GM19193 (cell line): ENCODE measurements around the gene SH3RF3.

Source experiments
- POLR2A ChIP-seq: IDR thresholded peaks from 4 replicates; pipeline ENCODE4 v1.6.1; 2011; ENCODE audit not compliant: insufficient read depth, insufficient read length; ENCODE audit errors: extremely low read depth

Gene SH3RF3

DNA sequence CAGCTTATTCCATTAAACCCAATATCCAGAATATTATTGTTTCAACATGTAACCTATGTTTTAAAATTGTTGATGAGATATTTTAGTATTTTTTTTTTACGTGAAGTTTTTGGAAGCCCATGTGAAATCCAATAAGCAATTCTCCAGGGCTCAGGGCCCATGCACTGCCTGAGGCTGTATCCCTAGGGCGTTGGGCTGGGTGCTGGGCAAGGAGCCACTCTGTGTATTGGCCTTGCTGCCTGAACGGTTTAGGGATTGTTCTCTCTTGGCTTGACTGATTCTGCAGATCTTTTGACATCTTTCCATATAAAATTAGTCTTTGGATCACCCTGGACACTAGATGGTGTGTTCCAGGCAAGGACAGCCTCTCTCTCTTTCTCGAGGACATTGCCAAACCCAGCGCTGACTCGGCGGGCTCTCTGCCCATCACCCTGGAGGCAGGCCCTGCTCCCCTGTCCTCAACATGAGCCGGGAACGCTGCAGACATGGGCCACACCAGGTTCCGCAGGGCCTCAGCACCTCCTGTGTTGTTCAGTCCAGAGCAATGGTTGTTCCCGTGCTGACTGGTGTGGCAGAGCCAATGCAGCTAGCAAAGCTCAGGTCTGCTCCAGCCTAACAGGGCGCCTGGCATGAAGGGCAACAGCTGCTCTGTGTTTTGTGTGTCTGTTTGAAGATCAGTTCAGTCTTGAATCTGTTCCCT is 321.7 kb downstream of the SH3RF3 start:
- TF ChIP-seq POLR2A = no peak

DNA sequence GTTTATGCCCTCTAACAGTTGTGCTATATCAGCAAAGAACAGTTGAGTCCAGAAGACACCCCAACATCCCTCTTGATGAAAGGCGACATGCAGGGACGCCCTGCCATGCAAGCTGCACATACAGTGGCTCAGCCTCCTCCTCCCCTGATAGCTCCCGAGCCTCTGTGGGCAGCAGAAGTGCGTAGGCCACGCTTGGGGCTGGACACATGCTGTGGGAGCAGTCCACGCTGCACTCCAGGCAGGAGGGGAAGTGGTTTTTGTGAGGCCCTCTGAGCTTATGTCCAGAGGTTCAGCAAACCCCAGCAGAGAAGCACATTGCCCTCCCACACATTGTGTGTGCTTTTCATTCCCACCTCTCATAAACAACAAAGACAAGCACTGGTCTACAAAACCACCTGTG is 322.7 kb downstream of the SH3RF3 start:
- TF ChIP-seq POLR2A = no peak

DNA sequence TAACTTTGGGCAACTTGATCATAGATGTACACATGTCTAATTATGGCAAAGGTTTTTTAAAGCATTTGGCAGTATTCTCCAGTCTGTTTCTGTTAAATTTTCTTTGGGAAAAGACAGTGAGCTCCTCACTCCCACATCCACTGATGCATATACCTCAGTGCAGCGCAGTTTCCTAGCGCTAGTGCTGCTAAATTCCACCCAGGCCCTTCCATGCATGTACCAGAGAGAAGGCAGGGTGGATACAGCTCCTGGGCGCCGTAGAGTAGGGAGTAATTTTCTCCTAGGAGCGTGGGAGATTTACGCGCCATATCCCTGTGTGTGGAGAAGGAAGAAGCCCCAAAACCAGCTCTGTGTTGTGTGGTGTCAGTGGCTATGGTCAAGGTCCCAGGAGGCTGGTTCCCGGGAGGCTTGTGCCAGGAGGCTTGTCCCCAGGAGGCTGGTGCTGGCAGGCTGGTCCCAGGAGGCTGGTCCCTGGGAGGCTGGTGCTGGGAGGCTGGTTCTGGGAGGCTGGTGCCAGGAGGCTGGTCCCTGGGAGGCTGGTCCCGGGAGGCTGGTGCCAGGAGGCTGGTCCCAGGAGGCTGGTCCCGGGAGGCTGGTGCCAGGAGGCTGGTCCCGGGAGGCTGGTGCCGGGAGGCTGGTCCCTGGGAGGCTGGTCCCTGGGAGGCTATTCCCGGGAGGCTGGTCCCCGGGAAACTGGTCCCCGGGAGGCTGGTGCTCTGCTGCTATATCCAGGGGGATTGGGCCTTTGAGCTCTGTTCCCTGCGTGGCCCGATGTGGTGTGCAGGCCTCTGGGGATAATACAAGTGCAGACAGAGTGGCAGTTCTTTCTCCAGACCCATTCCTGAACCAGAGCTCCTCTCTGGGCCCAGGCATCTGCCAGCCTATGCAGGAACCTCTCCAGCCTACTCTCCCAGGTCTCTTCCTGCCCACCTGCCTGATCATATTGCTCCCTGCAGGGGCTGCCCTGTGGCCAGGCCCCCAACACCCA is 323.6 kb downstream of the SH3RF3 start:
- TF ChIP-seq POLR2A = no peak

DNA sequence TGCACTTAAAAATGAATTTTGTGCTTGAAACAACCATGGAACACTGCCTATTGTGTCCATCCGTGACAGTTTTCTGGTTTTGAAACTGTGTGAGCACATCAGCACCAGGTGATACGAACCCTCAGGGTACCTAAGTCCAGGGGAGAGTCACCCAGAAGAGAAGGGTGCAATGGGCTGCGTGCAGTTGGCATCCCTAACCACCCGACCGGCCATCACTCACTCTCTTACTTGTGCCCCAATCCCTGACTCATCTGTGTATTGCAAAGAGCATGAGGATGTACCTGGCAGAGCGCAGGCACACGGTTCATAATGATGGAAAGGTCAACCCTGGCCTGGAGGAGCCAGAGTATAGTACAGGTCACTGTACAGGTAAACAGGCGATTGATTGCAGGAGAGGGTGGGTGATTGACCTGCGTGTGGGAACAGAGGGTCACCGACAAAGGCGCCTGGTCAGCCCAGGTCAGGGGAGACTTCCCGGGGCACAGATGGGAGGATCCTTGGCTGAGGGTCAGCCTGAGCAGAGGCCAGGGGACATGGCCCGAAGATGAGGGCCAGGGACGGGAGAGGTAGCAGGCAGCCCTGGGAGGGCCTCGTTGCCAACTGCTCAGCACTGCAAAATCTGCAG is 324.5 kb downstream of the SH3RF3 start:
- TF ChIP-seq POLR2A = no peak

DNA sequence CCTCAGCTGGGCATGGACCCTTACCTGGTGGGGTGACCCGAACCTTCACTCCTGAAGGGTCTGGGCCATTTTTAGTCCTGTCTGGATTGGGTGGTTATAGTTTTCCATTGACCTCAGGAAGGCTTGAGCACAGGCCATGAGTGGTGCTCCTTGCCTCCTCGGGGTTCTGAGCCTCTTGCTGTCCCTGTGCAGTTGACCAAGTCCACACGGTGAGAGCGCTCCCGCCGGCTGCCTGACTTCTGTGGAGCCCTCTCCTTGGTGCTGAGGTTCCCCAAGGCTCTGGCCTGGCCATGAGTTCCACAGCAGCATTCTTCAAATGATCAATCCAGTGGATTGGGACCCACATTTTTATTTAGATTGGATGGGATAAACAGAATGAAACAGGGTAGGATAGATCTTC is 325.3 kb downstream of the SH3RF3 start:
- TF ChIP-seq POLR2A = no peak

DNA sequence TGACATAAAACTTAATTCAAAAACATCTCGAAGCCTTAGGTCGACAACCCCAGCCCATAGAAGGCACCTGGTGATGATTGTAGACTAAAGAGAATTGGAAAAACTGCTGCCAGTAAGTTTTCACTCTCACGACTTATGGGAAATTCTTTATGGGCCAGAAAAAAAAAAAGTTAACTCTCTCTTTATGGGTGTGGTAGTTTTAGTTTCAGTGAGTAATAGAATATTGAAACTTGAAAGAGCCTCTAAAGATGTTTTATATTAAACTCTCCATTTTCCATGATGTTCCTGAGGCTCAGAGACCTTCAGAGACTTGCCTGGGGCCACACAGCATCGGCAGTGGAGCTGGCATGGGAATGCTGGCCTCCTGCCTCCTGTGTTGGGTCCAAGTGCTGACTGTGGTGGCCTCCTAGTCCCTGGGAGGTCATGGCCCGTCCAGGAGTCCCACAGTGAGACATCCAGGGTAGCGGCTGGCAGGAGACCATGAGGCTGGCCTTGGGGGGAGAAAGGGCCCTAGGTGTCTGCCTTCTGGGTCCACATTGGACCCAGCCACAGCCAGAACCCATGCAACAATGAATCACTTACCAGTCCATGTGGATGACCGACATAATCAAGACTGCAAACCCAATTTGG is 325.9 kb downstream of the SH3RF3 start:
- TF ChIP-seq POLR2A = no peak

DNA sequence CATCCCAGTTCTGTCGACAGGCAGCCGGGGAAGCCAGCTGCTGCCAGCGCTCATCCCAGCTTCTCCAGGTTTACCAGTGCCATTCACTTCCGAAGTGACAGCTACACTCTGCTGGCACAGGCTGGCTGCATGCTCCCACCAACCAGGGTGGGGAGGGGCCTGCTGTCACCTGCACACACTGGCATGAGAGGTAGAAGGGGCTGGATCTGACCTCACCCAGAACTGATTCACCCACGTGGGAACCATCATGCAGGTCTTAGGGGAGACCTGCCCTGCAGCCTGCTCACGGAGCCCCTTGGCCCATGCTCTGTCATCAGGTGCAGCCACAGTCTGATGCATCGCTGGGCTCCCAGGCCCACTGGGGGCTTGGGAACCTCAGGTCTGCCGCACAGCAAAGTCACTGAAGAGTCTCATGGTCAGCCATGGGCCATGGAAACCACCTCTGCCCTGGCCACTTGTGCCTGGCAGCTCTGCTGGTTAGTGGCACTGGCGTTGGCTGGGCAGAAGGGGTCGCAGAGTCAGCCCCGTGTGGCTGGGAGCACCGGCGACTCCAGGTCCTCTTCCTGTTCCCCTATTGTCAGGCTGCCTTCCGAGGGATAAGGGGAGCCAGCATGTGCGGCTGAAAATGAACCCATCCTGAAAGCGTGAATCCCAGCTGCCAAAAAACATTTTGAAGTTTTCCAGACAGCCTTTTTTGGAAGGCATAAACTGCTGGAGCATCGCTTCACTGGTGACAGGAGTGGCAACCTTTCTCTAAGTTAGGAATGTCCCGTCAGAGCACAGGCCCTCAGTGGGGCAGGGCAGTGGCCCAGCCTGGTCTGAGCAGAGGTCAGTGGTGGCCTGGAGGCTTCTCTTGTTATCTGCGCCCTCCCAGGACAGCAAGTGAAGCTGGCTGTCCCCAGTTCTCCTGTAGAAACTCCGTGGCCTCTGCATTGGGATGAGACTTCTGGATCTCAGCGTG is 327.0 kb downstream of the SH3RF3 start:
- TF ChIP-seq POLR2A = no peak

DNA sequence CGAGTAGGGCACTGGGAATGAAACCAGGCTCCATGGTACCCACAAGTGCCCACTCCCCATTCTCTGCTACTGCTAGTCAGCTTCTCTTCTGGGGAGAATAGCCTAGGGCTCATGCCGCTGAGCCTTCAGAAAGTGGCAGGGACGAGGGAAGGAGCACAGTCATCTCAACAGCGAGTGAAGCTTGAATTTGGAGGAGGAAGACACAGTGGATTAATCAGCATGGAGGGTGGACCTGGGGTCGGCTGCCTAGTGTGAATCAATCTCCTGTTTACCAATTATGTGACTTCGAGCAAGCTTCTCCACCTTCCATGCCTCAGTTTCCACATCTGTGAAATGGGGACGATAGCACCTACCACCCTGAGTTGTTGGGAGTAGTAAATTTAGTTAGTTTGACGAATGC is 327.8 kb downstream of the SH3RF3 start:
- TF ChIP-seq POLR2A = no peak

DNA sequence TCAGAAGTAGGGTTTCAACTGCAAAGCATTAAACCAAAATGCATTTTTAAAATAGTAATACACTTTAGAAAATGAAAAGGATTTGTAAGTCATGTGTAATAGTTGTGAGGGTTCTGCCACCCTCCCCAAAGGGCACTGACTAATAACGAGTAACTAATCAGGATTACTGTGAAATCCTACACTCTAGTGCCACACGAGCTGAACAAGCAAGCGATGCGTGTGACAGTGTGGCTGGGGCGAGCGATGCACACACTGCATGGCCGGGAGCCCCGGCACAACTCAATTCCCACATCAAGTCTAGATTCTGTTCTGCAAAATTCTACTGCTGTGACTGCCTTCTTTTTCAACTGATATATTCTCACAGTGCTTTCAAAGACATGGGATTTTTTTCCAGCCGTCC is 328.4 kb downstream of the SH3RF3 start:
- no peak for TF ChIP-seq POLR2A

DNA sequence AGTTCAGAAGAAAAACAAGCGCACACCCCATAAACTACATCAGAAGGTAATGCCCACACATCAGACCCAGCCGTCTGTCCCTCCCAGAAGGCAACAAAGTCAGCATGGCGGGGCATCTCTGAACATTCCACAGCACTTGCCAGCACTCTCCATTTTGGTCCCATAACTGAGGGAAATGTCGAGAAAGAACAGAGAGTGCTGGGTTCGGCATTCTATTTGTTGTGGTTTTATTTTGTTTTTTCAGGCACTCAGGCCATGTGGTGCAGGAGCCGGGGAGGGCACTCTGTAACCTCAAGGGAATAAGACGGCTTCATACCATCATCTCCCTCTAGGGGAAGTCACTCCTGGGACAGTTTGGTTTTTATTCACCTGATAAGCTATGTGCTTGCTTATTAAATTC is 328.8 kb downstream of the SH3RF3 start:
- no peak for TF ChIP-seq POLR2A

DNA sequence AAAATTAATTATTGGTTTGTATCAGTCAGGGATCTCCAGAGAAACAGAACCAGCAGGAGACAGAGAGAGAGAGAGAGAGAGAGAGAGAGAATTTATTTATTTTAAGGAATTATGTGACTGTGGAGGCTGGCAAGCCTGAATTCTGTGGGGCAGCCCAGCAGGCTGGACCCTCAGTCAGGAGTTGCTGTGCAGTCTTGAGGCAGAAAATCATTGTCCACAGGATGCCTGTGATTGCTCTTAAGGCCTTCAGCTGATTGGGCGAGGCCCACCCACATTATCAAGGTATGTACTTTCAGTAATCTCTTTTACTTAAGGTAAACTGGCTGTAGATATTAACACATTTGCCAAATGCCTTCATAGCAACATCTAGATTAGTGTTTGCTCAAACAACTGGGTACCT is 329.5 kb downstream of the SH3RF3 start:
- no peak for TF ChIP-seq POLR2A

DNA sequence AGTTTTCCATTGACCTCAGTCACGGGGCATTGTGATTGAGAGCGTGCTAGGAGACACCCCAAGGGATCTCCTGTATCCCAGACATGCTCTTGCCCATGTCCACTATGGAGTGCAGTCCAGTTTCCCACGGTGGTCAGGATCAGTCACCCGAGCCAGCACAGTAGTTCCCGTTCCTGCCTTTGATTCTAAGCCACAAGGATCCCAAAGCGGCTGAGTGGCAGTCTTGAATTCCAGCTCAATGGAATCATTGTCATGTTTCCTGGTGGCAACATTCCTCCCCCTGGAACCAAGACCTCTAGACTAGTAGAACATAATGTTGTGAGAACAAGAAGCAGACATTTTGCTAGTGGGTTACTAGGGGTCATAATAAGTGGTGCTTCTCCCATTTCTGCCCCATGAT is 330.5 kb downstream of the SH3RF3 start:
- no peak for TF ChIP-seq POLR2A

DNA sequence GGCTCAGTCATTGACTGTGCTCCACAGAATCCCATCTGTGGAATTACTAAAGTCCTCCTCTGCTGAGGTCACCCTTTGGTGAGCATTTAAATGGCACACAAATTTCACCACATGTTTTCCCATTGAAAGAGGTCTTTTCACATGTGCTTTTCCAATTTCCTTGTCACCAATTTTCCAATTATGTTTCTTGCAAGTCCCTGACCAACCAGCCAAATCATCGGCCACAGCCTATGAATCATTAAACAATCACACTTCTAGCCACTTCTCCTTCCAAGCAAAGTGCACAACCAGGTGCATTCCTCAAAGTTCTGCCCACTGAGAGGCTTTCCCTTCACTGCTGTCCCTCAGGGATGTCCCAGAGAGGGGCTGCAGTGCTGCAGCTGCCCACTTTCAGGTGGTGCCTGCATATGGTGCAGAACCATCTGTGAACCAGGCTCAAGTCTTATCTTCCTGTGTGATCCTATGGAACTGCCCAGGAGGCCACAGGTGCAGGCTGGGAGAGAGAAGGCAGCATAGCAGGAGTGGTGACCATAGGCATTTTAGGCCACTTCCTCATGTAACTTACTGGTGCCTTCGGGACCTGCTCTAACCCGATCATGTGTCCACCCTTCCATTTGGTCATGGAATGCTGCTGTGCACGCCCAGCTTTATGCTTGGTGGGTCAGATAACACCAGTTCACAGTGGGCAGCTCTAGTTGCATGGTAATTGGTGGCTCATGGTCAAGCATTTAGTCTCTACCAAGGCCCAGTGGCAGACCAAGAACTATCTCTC is 331.7 kb downstream of the SH3RF3 start:
- no peak for TF ChIP-seq POLR2A
